GM19025 (cell line): Measurements from ENCODE around the gene ROR2.
"Not testable (repeated sequence)": the region's sequence is repeated elsewhere in the genome, so short reads cannot be mapped to it uniquely, and the experiment has no call there.

Experiments used
- ATAC-seq: cut with Tn5 transposase; IDR thresholded peaks from one replicate; pipeline ENCODE4 v1.9.1; 2021; ENCODE audit warnings: mild to moderate bottlenecking, low read depth, moderate library complexity; ENCODE audit not compliant: unreplicated experiment

ROR2 gene

GRCh38 chr9:91560301-91560700, 389.7 kb downstream of the ROR2 start:
- no peak for ATAC-seq

- ATAC-seq = no peak
Observed at GRCh38 chr9:91558879-91559278, 391.1 kb downstream of the ROR2 start.

DNA sequence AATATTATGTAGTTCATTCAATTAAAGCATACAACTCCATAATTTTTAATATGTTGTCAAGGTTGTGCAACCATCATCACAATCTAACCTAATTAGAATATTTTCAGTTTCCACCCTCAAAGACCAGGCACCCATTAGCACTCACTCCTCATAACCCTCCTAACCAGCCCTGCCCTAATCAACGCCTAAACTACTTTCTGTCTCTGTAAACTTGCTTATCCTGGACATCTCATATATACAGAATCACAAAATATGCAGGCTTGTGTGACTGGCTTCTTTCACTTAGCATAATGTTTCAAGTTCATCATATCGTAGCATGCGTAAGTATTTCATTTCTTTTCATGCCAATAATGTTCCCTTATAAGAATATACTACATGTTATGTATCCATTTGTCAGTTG, 391.6 kb downstream of the ROR2 start:
- no peak for ATAC-seq

DNA sequence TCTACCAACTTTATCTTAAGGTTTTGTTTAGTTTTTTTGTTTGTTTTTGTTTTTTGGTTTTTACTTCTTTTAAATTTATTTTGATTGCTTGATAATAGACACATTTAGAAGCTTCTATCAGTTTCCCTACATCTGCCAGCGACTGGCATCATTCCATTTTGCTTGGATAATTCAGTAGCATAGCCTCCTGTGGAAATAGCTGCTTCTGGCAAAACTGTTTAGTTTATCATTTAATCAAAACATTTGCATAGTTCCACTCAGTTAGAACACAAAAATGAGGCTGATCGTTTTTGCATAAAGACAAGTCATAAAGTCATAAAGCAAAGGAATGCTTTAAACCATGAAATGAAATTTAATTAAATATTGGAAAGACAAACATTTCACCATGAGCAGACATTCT, 392.7 kb downstream of the ROR2 start:
- no peak for ATAC-seq

DNA sequence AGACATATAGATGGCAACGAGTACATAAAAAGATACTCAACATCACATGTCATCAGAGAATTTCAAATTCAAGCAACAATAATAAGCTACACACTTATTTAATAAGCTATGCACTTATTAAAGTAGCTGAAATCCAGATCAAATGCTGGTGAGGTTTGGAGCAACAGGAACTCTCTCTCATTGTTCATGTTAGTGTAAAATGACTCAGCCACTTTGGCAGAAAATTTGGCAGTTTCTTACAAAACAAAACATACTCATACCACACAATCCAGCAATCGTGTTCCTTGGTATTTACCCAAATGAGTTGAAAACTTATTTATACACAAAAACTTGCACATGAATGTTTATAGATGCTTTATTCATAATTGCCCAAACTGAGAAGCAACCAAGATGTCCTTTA, 394.9 kb downstream of the ROR2 start:
- no peak for ATAC-seq

- no peak for ATAC-seq
Observed at GRCh38 chr9:91549177-91549576, 400.9 kb downstream of the ROR2 start.

- no peak for ATAC-seq
Observed at GRCh38 chr9:91547081-91547480, 402.9 kb downstream of the ROR2 start.

DNA sequence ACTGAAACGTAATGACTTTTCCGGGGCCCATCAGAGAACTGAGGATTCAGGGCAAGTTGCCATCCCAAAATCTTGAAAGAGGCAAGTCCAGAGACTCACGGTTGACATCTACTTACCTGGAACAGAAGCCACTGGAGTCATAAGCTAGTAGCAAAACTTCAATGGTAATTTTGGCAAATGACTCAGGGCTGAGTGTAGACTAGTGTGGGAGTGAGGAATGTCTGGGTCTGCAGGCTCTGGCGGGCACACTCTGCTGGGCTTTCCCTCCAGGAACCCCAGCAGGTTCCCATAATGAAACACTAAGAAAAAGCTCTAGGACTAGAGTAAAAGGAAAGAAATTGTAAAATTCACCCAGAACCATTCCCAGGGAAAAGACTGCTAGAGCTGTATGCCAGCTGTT, 403.5 kb downstream of the ROR2 start:
- no peak for ATAC-seq

GRCh38 chr9:91541734-91542133, 408.3 kb downstream of the ROR2 start:
- no peak for ATAC-seq

DNA sequence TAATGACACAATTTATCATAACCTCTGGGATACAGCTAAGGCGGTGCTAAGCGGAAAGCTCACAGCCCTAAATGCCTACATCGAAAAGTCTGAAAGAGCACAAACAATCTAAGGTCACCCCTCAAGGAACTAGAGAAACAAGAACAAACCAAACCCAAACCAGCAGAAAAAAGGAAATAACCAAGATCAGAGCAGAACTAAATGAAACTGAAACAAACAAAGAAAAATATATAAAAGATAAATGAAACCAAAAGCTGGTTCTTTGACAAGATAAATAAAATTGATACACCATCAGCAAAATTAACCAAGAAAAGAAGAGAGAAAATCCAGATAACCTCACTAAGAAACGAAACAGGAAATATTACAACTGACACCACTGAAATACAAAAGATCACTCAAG, 409.5 kb downstream of the ROR2 start:
- ATAC-seq = not testable (repeated sequence)

GRCh38 chr9:91536211-91536691, 413.8 kb downstream of the ROR2 start:
- ATAC-seq = no peak

DNA sequence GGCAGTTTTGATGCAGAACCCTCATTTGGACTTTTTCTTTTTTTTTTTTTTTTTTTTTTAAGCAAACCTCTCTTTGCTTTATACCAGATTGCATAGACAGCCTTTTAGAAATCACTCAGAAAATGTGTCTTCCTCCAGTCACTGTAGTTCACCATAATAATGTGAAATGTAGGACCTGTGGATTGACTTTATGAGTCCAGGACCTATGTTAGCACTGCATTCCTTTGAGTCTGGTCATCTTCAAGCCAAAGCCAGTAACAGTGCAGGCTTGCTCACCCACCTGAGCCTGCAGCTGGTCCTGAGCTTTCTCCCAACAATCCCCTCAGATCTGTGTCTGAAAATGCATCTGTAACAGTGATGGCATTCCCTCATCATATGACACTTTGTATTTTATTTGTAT, 415.7 kb downstream of the ROR2 start:
- ATAC-seq = no peak

DNA sequence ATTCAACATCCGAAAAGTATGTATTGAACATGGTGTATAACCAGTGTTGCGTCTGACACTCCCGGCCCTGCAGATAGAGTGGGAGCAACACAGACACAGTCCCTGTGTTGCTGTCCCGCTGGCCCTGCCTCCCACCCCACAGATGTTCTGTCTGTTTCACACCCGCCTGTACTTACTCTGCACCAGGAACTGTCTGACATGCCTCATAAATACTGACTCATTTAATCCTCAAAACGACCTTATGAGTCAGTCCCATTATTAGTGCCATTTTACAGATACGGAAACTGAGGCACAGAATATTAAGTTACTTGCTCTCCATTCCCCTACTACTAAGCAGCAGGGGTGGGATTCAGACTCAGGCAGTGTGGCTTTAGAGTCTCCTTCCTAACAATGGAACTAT, 416.6 kb downstream of the ROR2 start:
- no peak for ATAC-seq

GRCh38 chr9:91532325-91532724, 417.7 kb downstream of the ROR2 start:
- ATAC-seq = no peak

- no peak for ATAC-seq
Observed at GRCh38 chr9:91530829-91531228, 419.2 kb downstream of the ROR2 start.

- ATAC-seq = no peak
Observed at GRCh38 chr9:91522481-91522880, 427.5 kb downstream of the ROR2 start.

- ATAC-seq = no peak
Observed at GRCh38 chr9:91519520-91520277, 430.3 kb downstream of the ROR2 start.

- ATAC-seq = no peak
Observed at GRCh38 chr9:91518462-91518861, 431.6 kb downstream of the ROR2 start.

DNA sequence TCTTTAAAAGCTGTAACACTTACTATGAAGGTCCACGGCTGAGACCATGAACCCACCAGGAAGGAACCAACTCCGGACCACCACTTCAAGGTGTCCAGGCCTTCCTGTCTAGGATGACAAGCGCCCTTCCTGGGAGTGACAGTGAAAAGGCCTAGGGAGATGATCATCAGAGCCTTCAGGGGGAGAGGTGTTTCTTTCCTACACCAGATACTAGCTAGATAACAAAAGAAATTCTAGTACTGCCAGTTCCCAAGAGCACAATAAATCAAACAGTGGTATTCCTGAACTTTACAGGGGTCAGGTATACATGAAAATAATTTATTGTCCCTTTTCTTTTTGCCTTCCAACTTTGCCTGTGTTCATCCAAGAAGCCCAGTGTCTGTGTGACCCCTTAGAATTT, 432.2 kb downstream of the ROR2 start:
- ATAC-seq = no peak

DNA sequence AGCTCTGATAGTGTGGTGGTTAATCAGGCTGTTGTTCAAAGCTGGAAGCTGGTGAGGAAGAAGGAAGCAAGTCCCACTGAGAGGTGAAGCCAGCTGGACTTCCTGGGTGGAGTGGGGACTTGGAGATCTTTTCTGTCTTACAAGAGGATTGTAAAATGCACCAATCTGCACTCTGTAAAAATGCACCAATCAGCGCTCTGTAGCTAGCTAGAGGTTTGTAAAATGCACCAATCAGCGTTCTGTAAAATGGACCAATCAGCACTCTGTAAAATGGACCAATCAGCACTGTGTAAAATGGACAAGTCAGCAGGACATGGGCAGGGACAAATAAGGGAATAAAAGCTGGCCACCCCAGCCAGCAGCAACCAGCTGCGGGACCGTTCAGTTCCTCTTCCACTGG, 432.7 kb downstream of the ROR2 start:
- ATAC-seq = not testable (repeated sequence)

GRCh38 chr9:91516777-91517176, 433.3 kb downstream of the ROR2 start:
- no peak for ATAC-seq

- ATAC-seq = no peak
Observed at GRCh38 chr9:91516081-91516480, 433.9 kb downstream of the ROR2 start.
